ENCODE results near the gene CAPN2. TPM values are rescaled to one million over a fixed set of nuclear protein-coding genes. Genes with fewer than 3 reads are reported as not detected.

The CAPN2 gene
- polyA plus RNA-seq, 1 of the 3 experiments (the other 2 are of a cell fraction), result 208 TPM

GRCh38 chr1:223664106-223664505 lies 48.2 kb upstream of the CAPN2 start:
- Histone ChIP-seq H2AFZ (ENCODE audit: low read depth) (no peak overlapping the region), H3K27me3 (ENCODE audit: insufficient read depth) (peaks cover 9% of the 10 kb centered on the region; the same call in 1 of the 2 replicates), H3K4me2 (no peak overlapping the region), H3K79me2 (ENCODE audit: insufficient read depth) (no peaks in the 10 kb centered on the region), H3K9ac (no peak overlapping the region), H3K9me3 (no peaks in the 10 kb centered on the region), H3K4me1 (ENCODE audit: control insufficient read depth in 1 of 2, insufficient read depth in 2 of 2, low read depth in 1 of 2, low read length in 1 of 2) (no peaks in the 10 kb centered on the region), H3F3A (replicated peaks; ENCODE audit: insufficient read depth) (no peaks in the 10 kb centered on the region), H3K27ac (ENCODE audit: low read depth in 2 of 2, low read length in 1 of 2) (no peak overlapping the region), H3K36me3 (replicated peaks in 1 of 2; ENCODE audit: control insufficient read depth in 1 of 2, insufficient read depth in 2 of 2, low read length in 1 of 2) (no peaks in the 10 kb centered on the region), H3K4me3 (ENCODE audit: low read depth in 2 of 2, low read length in 1 of 2) (no peak overlapping the region), H4K20me1 (ENCODE audit: insufficient read depth) (no peaks in the 10 kb centered on the region), H3K9me2 (no peaks in the 10 kb centered on the region)
- WGBS (ENCODE audit: low lambda C conversion rate), result 53% methylated on average over 4 of the region's 5 CpGs
- DNase-seq, result no peak
- TF ChIP-seq ZBTB33 (IDR thresholded peaks at IDR 0.05; ENCODE audit: borderline replicate concordance, low read depth) (no peak), ELF1 (IDR thresholded peaks at IDR 0.05) (no peak), RXRA (IDR thresholded peaks at IDR 0.05; ENCODE audit: borderline replicate concordance, low read depth) (no peak), MXI1 (IDR thresholded peaks at IDR 0.05; ENCODE audit: low read depth, low read length) (no peak), FOSL2 (IDR thresholded peaks at IDR 0.05; ENCODE audit: borderline replicate concordance, low read depth) (no peak)
- POLR2A ChIA-PET, result no interaction called here
- CTCF ChIA-PET, result interaction anchor here (0.9 to 1.8 kb wide), 4 partner anchors 10 to 530 kb away, joined by 3 to 7 read pairs (median 6); no protein-coding TSS in a partner anchor

GRCh38 chr1:223665592-223666312 lies 46.6 kb upstream of the CAPN2 start, which contains the start of gene CAPN8:
TSS of gene CAPN8 (minus strand) at chr1:223665701. CDS start at chr1:223665646, 55 bp downstream.
- WGBS (ENCODE audit: low lambda C conversion rate), result 21% methylated on average over 5 of the region's 6 CpGs
- CTCF ChIA-PET, result interaction anchor here (1.0 kb wide), 1 partner anchor 532 kb away, joined by 4 read pairs; no protein-coding TSS in a partner anchor
- H3F3A ChIP-seq (replicated peaks; ENCODE audit: insufficient read depth), result no peaks in the 10 kb centered on the region
- no peak within 1 kb of the TSS for H3K9ac ChIP-seq
- H3K27ac ChIP-seq (ENCODE audit: low read depth in 2 of 2, low read length in 1 of 2), result no peak within 1 kb of the TSS
- POLR2A ChIA-PET, result no interaction called here
- H3K4me3 ChIP-seq (ENCODE audit: low read depth in 2 of 2, low read length in 1 of 2), result no peak within 1 kb of the TSS
- H3K79me2 ChIP-seq (ENCODE audit: insufficient read depth), result no peaks in the 10 kb centered on the region
- H3K4me2 ChIP-seq, result no peak within 1 kb of the TSS
- no peak for DNase-seq
- no peak within 1 kb of the TSS for H2AFZ ChIP-seq (ENCODE audit: low read depth)
- no peaks in the 10 kb centered on the region for H4K20me1 ChIP-seq (ENCODE audit: insufficient read depth)
- TF ChIP-seq IRF3 (IDR thresholded peaks at IDR 0.05; ENCODE audit: low read depth, low read length) (no peak), USF2 (IDR thresholded peaks at IDR 0.05; ENCODE audit: borderline replicate concordance, low read depth, low read length) (no peak), FOXJ3 (CRISPR knock-in tag; IDR thresholded peaks at IDR 0.05) (no peak), REST (IDR thresholded peaks at IDR 0.05; ENCODE audit: low read depth, low read length) (no peak), FOSL2 (IDR thresholded peaks at IDR 0.05; ENCODE audit: borderline replicate concordance, low read depth) (no peak), MAX (IDR thresholded peaks at IDR 0.05; ENCODE audit: low read depth) (no peak), PBX3 (IDR thresholded peaks at IDR 0.05) (no peak)
- H3K9me2 ChIP-seq, result no peaks in the 10 kb centered on the region
- H3K9me3 ChIP-seq, result no peaks in the 10 kb centered on the region
- H3K27me3 ChIP-seq (ENCODE audit: insufficient read depth), result peaks cover 9% of the 10 kb centered on the region; the same call in 1 of the 2 replicates
- no peaks in the 10 kb centered on the region for H3K36me3 ChIP-seq (replicated peaks in 1 of 2; ENCODE audit: control insufficient read depth in 1 of 2, insufficient read depth in 2 of 2, low read length in 1 of 2)
- H3K4me1 ChIP-seq (ENCODE audit: control insufficient read depth in 1 of 2, insufficient read depth in 2 of 2, low read depth in 1 of 2, low read length in 1 of 2), result no peaks in the 10 kb centered on the region
